Liver (tissue), 9 donors: ENCODE data around the gene RAPGEF4. TPM values are rescaled to one million over a fixed set of nuclear protein-coding genes. Genes with fewer than 3 reads are reported as not detected.

Experiments
- DNase-seq: peaks from one replicate; pipeline ENCODE4 v3.0.0-alpha.2; 2017; ENCODE audit warnings: low spot score
- H3K27ac ChIP-seq, 2 donors: one replicate each; pipeline ENCODE4 v1.7.0; 2013; ENCODE audit warnings: inconsistent platforms in 2 of 2, low read length in 2 of 2, control low read depth in 1 of 2, low read depth in 1 of 2, mild to moderate bottlenecking in 1 of 2
- H3K27me3 ChIP-seq, 4 donors: one replicate each; pipeline versions ENCODE4 v1.6.1 to v1.7.0; 2013; ENCODE audit warnings: low read length in 3 of 4, inconsistent platforms in 1 of 4, mild to moderate bottlenecking in 1 of 4, moderate library complexity in 1 of 4; ENCODE audit not compliant: control insufficient read depth in 4 of 4, insufficient read depth in 4 of 4
- H3K36me3 ChIP-seq, 4 donors: one replicate each; pipeline versions ENCODE4 v1.6.1 to v1.7.0; 2013; ENCODE audit warnings: low read length in 3 of 4, mild to moderate bottlenecking in 3 of 4, low read depth in 1 of 4, moderate library complexity in 1 of 4; ENCODE audit not compliant: control insufficient read depth in 4 of 4, insufficient read depth in 3 of 4
- H3K4me1 ChIP-seq, 4 donors: one replicate each; pipeline versions ENCODE4 v1.6.1 to v1.7.0; 2013; ENCODE audit warnings: low read length in 3 of 4, mild to moderate bottlenecking in 3 of 4, moderate library complexity in 1 of 4; ENCODE audit not compliant: control insufficient read depth in 4 of 4, insufficient read depth in 4 of 4
- H3K4me3 ChIP-seq, 3 donors: one replicate each; pipeline versions ENCODE4 v1.6.1 to v1.7.0; 2013; ENCODE audit warnings: low read length in 3 of 3, control low read depth in 1 of 3, low read depth in 1 of 3, mild to moderate bottlenecking in 1 of 3
- H3K9ac ChIP-seq, 2 donors: one replicate each; pipeline ENCODE4 v1.7.0; 2013; ENCODE audit warnings: low read length in 2 of 2, mild to moderate bottlenecking in 2 of 2, moderate library complexity in 2 of 2, control low read depth in 1 of 2, low read depth in 1 of 2
- H3K9me3 ChIP-seq, 4 donors: one replicate each; pipeline versions ENCODE4 v1.6.1 to v1.7.0; 2013; ENCODE audit warnings: low read length in 3 of 4; ENCODE audit not compliant: control insufficient read depth in 4 of 4
- CTCF ChIP-seq: fragments of 150-350 bp; IDR thresholded peaks from 2 replicates; pipeline ENCODE4 v1.5.1; 2017; ENCODE audit warnings: improper control_type of control experiment, low read depth, low read length; ENCODE audit not compliant: missing input control
- EGR1 ChIP-seq, 2 donors: IDR thresholded peaks; 2 replicates each; pipeline ENCODE4 v1.6.1; 2016 to 2018; ENCODE audit warnings: antibody characterized with exemption in 2 of 2, low read depth in 2 of 2
- FOXA1 ChIP-seq: IDR thresholded peaks from 2 replicates; pipeline ENCODE4 v1.6.1; 2016; ENCODE audit warnings: antibody characterized with exemption
- FOXA2 ChIP-seq: IDR thresholded peaks from 2 replicates; pipeline ENCODE4 v1.6.1; 2016; ENCODE audit warnings: antibody characterized with exemption
- GABPA ChIP-seq, 2 donors: IDR thresholded peaks in 1 of 2; conservative IDR thresholded peaks in 1 of 2; 2 replicates each; pipeline ENCODE4 v1.6.1; 2016; ENCODE audit warnings: antibody characterized with exemption in 2 of 2, mild to moderate bottlenecking in 1 of 2, moderate library complexity in 1 of 2
- HNF4A ChIP-seq, 2 donors: conservative IDR thresholded peaks; 2 replicates each; pipeline ENCODE4 v1.6.1; 2016; ENCODE audit warnings: antibody characterized with exemption in 2 of 2, mild to moderate bottlenecking in 2 of 2
- HNF4G ChIP-seq: IDR thresholded peaks from 2 replicates; pipeline ENCODE4 v1.6.1; 2016; ENCODE audit warnings: antibody characterized with exemption
- JUND ChIP-seq, 2 donors: IDR thresholded peaks; 2 replicates each; pipeline ENCODE4 v1.6.1; 2016; ENCODE audit warnings: antibody characterized with exemption in 2 of 2
- NR2F2 ChIP-seq: IDR thresholded peaks from 2 replicates; pipeline ENCODE4 v1.6.1; 2016; ENCODE audit warnings: antibody characterized with exemption
- RAD21 ChIP-seq, 2 donors: IDR thresholded peaks; 2 replicates each; pipeline ENCODE4 v1.6.1; 2016; ENCODE audit warnings: antibody characterized with exemption in 2 of 2, mild to moderate bottlenecking in 2 of 2
- RXRA ChIP-seq, 2 donors: IDR thresholded peaks; 2 replicates each; pipeline ENCODE4 v1.6.1; 2017 to 2018; ENCODE audit warnings: antibody characterized with exemption in 2 of 2, mild to moderate bottlenecking in 1 of 2
- SP1 ChIP-seq: IDR thresholded peaks from 2 replicates; pipeline ENCODE4 v1.6.1; 2018; ENCODE audit warnings: antibody characterized with exemption, mild to moderate bottlenecking
- TAF1 ChIP-seq: conservative IDR thresholded peaks from 2 replicates; pipeline ENCODE4 v1.6.1; 2016; ENCODE audit warnings: antibody characterized with exemption, mild to moderate bottlenecking
- YY1 ChIP-seq: IDR thresholded peaks from 2 replicates; pipeline ENCODE4 v1.6.1; 2016; ENCODE audit warnings: antibody characterized with exemption, mild to moderate bottlenecking
- WGBS: extraction: QIAGEN DNeasy Blood & Tissue Kit; methylation state at CpG from one replicate; pipeline ENCODE4 v1.1.7; 2013; 5-methylcytosine and 5-hydroxymethylcytosine counted together
- polyA plus RNA-seq, 2 donors: library from polyadenylated mRNA; stranded (reverse) in 1 of 2; unstranded in 1 of 2; fragments of 200-250 nt in 1 of 2; fragments of >200 nt in 1 of 2; fragmentation: Nextera tagmentation in 1 of 2; extraction: Ambion mirVana in 1 of 2; gene quantifications; one replicate each; pipeline versions ENCODE4 v1.2.1 to v1.2.3, GENCODE V29; 2013 to 2015
- total RNA-seq, 2 donors: library from RNA; depleted of rRNA; stranded (reverse); fragments of >200 nt; gene quantifications; one replicate each; pipeline ENCODE4 v1.2.3, GENCODE V29; 2014
- TF ChIP-seq, protein P1 (sequence below): IDR thresholded peaks from 2 replicates; pipeline ENCODE4 v1.6.1; 2016; ENCODE audit warnings: antibody characterized with exemption
- TF ChIP-seq, protein P2 (sequence below): IDR thresholded peaks from 2 replicates; pipeline ENCODE4 v1.6.1; 2016; ENCODE audit warnings: antibody characterized with exemption
- TF ChIP-seq, protein P3 (sequence below): IDR thresholded peaks from 2 replicates; pipeline ENCODE4 v1.6.1; 2016; ENCODE audit warnings: antibody characterized with exemption, mild to moderate bottlenecking
- TF ChIP-seq, protein P4 (sequence below): IDR thresholded peaks from 2 replicates; pipeline ENCODE4 v1.6.1; 2016; ENCODE audit warnings: antibody characterized with exemption
- donor health status: healthy.
- donor health status: healthy.
- donor health status: healthy.
- donor health status: healthy.
- donor health status: healthy.

Gene RAPGEF4
- total and polyA plus RNA-seq, 4 donors = 1.5 to 18.2 (median 8.3) TPM

DNA sequence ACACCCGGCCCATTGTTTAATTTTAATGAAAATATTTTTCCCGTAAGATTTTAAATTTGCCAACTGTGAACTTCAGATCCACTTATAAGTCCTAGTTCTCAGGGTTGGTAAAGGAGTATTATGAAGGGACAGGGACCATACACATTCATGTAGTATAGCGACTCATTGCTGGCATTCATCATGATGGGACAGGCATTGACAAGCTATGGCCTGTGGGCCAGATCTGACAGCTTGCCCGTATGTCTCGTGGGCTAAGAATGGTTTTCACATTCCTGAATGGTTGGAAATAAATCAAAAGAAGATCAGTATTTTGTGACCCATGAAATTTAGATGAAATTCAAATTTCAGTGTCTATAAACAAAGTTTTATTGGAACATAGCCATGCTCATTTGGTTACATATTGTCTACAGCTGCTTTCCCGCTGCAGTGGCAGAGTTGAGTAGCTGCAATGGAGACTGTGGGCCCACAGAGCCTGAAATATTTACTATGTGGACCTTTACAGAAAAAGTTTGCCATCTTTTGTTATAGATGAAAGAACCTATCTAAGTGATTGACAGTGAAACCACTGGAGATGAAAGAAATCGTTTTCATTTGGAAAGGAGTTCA lies 4.1 kb downstream of the RAPGEF4 start:
- Histone ChIP-seq H3K27ac (no peak overlapping the region), H3K9ac (no peak overlapping the region), H3K27me3 (no peaks in the 10 kb centered on the region), H3K9me3 (peaks cover 0 to 2% (median 0%) of the 10 kb centered on the region in 4 donors), H3K4me1 (peaks cover 2 to 7% (median 4%) of the 10 kb centered on the region in 4 donors), H3K4me3 (no peak overlapping the region), H3K36me3 (no peaks in the 10 kb centered on the region)
- TF ChIP-seq RAD21 (IDR thresholded peaks at IDR 0.05) (no peak), FOXA1 (no peak), RXRA (IDR thresholded peaks at IDR 0.05) (no peak), SP1 (no peak), YY1 (no peak), CTCF (no peak), HNF4G (no peak), NR2F2 (no peak), JUND (IDR thresholded peaks at IDR 0.05) (no peak), GABPA (IDR thresholded peaks at IDR 0.05 in 1 of 2, conservative IDR thresholded peaks at IDR 0.05 in 1 of 2) (no peak), EGR1 (IDR thresholded peaks at IDR 0.05; ENCODE audit: low read depth in 2 of 2) (no peak), FOXA2 (no peak), TAF1 (no peak), HNF4A (conservative IDR thresholded peaks at IDR 0.05) (no peak)
- TF ChIP-seq, protein P1, sequence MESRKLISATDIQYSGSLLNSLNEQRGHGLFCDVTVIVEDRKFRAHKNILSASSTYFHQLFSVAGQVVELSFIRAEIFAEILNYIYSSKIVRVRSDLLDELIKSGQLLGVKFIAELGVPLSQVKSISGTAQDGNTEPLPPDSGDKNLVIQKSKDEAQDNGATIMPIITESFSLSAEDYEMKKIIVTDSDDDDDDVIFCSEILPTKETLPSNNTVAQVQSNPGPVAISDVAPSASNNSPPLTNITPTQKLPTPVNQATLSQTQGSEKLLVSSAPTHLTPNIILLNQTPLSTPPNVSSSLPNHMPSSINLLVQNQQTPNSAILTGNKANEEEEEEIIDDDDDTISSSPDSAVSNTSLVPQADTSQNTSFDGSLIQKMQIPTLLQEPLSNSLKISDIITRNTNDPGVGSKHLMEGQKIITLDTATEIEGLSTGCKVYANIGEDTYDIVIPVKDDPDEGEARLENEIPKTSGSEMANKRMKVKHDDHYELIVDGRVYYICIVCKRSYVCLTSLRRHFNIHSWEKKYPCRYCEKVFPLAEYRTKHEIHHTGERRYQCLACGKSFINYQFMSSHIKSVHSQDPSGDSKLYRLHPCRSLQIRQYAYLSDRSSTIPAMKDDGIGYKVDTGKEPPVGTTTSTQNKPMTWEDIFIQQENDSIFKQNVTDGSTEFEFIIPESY = no peak
- TF ChIP-seq, protein P2, sequence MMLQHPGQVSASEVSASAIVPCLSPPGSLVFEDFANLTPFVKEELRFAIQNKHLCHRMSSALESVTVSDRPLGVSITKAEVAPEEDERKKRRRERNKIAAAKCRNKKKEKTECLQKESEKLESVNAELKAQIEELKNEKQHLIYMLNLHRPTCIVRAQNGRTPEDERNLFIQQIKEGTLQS = no peak
- TF ChIP-seq, protein P3, sequence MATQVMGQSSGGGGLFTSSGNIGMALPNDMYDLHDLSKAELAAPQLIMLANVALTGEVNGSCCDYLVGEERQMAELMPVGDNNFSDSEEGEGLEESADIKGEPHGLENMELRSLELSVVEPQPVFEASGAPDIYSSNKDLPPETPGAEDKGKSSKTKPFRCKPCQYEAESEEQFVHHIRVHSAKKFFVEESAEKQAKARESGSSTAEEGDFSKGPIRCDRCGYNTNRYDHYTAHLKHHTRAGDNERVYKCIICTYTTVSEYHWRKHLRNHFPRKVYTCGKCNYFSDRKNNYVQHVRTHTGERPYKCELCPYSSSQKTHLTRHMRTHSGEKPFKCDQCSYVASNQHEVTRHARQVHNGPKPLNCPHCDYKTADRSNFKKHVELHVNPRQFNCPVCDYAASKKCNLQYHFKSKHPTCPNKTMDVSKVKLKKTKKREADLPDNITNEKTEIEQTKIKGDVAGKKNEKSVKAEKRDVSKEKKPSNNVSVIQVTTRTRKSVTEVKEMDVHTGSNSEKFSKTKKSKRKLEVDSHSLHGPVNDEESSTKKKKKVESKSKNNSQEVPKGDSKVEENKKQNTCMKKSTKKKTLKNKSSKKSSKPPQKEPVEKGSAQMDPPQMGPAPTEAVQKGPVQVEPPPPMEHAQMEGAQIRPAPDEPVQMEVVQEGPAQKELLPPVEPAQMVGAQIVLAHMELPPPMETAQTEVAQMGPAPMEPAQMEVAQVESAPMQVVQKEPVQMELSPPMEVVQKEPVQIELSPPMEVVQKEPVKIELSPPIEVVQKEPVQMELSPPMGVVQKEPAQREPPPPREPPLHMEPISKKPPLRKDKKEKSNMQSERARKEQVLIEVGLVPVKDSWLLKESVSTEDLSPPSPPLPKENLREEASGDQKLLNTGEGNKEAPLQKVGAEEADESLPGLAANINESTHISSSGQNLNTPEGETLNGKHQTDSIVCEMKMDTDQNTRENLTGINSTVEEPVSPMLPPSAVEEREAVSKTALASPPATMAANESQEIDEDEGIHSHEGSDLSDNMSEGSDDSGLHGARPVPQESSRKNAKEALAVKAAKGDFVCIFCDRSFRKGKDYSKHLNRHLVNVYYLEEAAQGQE = no peak
- TF ChIP-seq, protein P4, sequence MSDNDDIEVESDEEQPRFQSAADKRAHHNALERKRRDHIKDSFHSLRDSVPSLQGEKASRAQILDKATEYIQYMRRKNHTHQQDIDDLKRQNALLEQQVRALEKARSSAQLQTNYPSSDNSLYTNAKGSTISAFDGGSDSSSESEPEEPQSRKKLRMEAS = no peak
- no peak for DNase-seq
- 92% methylated on average over 7 of the region's 7 CpGs for WGBS
